GM21576 (cell line): ENCODE results near the gene CAPG.
A peak's percentile ranks its signal among the peaks of the same experiment; 100 is the strongest.
"Not testable (repeated sequence)": the region's sequence is repeated elsewhere in the genome, so short reads cannot be mapped to it uniquely, and the experiment has no call there.

Experiments
- ATAC-seq: cut with Tn5 transposase; IDR thresholded peaks from one replicate; pipeline ENCODE4 v1.9.1; 2021; ENCODE audit warnings: mild to moderate bottlenecking, moderate library complexity; ENCODE audit not compliant: unreplicated experiment

Gene CAPG, protein sequence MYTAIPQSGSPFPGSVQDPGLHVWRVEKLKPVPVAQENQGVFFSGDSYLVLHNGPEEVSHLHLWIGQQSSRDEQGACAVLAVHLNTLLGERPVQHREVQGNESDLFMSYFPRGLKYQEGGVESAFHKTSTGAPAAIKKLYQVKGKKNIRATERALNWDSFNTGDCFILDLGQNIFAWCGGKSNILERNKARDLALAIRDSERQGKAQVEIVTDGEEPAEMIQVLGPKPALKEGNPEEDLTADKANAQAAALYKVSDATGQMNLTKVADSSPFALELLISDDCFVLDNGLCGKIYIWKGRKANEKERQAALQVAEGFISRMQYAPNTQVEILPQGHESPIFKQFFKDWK

GRCh38 chr2:85409845-85410583 is at the start of gene CAPG:
TSS of gene CAPG (minus strand) at chr2:85410366. CDS start at chr2:85402145, 8,221 bp downstream.
- peak; percentile 69 for ATAC-seq

DNA sequence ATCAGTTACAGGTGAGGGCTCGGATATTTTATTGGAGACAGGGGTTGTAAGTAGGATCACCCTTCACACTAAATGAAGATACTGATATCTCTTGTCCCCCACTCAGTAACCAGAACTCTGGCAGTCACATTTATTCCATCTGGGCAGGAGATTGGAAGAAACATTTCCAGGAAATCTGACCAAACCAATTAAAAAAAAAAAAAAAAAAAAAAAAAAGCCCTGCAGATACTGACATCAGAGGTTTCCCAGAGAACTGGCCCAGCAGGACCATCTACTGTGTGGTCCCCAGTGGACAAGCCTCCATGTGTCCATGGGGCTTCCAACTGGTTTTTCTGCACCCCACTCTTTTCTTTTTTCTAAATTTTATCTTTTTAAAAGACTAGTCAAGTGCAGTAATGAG is 49.6 kb upstream of the CAPG start:
- no peak for ATAC-seq

GRCh38 chr2:85458601-85459563 is 48.7 kb upstream of the CAPG start:
- ATAC-seq: no peak

GRCh38 chr2:85457877-85458316 is 47.7 kb upstream of the CAPG start:
- ATAC-seq: no peak

GRCh38 chr2:85457043-85457442 is 46.9 kb upstream of the CAPG start:
- ATAC-seq: no peak

- no peak for ATAC-seq
These were observed 45.5 kb upstream of the CAPG start for GRCh38 chr2:85455552-85456090.

DNA sequence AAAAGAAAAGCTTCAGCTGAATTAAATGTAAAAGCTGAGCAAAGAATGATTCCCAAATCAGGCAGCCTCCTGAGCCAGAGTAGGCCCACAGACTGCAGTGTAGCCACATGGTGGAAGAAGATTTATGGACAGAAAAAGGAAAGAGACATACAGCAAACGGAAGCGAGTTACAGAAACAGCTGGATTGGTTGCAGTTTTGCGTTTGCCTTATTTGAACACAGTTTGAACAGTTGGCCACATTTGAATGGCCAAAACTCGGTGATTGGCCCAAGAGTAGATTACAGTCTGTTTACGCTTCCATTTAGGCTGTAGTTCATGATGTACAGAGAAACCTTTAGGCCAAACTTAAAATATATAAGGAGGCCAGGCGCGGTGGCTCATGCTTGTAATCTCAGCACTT is 43.4 kb upstream of the CAPG start:
- no peak for ATAC-seq

DNA sequence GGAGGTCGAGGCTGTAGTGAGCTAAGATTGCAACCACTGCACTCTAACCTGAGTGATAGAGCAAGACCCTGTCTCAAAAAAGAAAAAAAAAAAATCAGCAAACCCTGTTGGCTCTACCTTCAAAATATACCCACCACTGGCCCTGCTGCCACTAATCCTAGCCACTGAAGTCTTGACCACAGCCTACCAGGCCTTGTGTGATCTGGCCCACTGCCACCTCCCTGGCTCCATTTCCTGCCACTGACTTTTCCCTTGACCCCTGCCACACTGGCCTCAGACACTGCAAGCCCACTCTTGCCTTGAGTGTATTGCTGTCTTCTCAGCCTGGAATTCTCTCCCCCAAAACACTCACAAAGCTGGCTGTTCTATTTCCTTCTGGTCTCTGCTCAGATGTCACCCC is 42.1 kb upstream of the CAPG start:
- no peak for ATAC-seq

GRCh38 chr2:85449214-85449588 is 39.0 kb upstream of the CAPG start:
- no peak for ATAC-seq

GRCh38 chr2:85448461-85449213 is 38.5 kb upstream of the CAPG start:
- ATAC-seq: no peak

- ATAC-seq: no peak
These were observed 37.0 kb upstream of the CAPG start for GRCh38 chr2:85447222-85447585.

- no peak for ATAC-seq
These were observed 36.4 kb upstream of the CAPG start for GRCh38 chr2:85446296-85447221.

DNA sequence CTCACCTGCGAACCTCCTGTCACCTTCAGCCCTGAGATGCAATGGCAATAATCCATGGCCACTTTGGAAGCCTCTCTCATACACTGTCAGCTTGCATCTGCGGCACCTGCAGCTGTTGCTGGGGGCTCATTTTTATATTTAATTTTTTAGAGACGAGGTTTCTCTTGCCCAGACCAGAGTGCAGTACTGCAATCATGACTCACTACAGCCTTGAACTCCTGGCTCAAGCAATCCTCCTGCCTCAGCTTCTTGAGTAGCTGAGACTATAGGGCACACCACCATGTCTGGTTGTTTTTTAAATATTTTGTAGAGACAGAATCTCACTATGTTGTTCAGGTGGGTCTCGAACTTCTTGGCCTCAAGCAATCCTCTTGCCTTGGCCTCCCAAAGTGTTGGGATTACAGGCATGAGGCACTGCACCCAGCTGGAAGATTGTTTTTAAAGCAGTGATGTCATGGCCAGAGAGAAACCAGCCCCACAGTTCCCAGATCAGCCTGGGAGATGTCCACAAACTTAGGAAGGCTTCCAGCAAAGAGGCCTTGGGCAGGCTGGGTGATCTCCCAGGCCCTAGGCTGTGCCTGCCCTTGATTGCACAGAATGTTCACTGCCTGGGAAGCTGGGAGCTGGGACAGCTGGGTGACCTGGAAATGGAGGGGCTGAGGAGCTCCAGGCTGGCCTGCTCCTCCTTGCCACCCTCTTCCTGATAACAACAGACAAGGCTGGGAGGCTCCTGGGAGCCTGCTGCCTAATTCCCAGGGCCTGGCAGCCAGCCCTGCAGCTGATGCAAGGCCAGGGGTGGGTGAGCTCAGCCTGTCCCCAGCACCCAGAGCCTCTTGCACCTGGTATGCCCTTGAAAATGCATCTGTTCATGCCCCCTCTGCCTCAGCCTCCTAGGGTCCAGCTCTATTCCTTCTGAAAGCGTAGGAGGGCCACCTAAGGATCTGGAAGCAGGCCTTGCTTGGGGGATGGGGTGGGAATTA is 35.4 kb upstream of the CAPG start:
- no peak for ATAC-seq

DNA sequence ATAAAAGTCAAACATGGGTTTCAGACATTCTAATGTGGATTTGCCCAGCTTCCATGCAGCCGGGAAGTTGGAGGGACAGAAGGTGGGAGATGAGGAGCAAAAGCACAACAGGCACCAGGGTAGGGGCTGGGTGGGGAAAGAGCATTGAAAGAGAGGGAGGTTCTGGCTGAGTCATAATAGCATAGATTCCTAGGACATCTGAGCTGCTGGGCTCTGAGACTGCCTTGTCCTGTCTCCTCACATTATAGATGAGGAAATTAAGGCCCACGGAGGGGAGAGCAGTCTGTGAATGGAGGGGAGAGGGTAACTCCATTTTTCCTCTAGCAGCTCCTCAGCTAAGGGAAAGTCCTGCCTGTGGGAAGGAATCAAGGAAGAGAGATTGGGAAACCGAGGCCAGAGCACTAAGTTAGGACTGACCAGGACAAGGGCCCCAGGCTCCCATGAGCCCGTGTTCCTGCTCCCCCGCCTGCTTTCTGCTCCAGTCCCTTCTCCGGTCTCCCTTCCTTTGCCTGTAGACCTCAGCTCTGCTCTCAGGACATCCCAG is 34.5 kb upstream of the CAPG start:
- ATAC-seq: no peak

DNA sequence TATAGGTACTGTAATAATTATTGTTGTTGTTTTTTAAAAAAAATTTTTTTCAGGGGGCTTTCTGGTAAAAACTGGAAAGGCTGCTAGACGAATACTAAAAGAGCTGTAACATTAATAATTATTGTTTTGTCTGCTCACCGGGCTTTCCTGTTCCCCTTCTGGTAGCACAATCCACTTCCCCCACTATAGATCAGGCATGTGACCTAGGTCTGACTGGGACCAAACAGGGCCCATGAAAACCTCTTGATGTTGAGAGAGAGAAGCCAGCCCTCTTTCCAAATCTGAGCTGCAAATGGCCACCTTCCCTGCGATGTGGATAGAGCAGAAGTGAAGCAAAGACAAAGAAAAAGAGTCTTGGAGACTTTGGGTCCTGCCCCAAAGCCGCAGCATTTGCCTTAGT is 31.7 kb upstream of the CAPG start:
- ATAC-seq: no peak

GRCh38 chr2:85440729-85441128 is 30.6 kb upstream of the CAPG start:
- no peak for ATAC-seq

DNA sequence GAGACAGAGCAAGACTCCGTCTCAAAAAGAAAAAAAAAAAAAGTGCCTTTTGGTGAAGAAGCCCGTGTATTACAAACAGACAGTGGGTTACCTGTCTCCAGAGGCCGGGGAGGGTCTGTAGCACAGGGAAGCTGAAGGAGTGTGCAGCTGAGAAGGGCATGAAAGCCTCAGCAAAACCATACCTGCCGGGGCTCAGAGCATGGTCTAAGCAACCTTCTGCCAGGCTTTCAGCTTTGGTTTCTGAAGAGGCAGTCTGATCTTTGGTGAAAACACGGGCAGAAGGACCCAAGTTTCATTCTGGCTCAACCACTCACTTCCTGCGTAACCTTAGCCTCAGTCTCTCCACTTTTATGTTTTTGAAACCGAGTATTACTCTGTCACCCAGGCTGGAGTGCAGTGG is 29.8 kb upstream of the CAPG start:
- ATAC-seq: no peak

GRCh38 chr2:85439569-85439968 is 29.4 kb upstream of the CAPG start:
- not testable (repeated sequence) for ATAC-seq
